ENCODE data around the gene KIF16B.
A peak's percentile ranks its signal among the peaks of the same experiment; 100 is the strongest.

Gene KIF16B

DNA sequence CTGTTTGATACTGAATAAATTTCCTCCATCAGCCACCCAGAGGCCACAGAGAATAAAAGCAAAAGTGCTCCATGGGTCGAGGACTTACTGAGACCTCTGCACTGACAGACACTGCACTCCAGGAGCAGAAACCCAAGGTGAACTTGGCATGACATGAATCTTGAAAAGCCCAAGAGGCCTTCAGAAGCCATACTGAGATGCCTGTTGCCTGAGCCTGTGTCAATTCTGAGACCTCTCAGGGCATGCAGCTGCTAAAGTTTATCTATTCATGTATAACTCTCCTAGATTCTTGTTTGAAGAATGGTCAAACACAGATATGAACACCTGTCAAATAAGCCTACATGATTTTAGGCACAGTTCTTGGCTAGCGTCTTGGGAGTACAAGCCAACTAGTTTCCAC is 145.7 kb downstream of the KIF16B start:
- DNase-seq = no peak

DNA sequence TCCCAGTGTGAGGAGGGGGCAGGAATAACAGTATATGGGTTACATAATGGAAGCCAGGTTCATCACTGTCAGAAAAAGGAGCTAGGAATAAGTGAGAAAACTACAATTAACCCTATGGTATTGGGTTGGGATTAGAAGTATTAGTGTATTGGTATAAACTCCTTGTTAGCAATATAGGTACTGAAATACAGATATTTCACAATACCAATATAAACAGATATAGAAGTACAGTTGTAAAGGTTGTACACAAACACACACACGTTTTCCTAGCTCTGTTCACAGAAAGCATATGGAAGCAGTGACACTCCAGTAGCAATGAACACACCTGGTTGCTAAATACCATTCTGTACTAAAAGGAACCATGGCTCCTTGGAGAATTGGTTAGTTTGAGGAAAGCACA is 148.5 kb downstream of the KIF16B start:
- no peak for DNase-seq

DNA sequence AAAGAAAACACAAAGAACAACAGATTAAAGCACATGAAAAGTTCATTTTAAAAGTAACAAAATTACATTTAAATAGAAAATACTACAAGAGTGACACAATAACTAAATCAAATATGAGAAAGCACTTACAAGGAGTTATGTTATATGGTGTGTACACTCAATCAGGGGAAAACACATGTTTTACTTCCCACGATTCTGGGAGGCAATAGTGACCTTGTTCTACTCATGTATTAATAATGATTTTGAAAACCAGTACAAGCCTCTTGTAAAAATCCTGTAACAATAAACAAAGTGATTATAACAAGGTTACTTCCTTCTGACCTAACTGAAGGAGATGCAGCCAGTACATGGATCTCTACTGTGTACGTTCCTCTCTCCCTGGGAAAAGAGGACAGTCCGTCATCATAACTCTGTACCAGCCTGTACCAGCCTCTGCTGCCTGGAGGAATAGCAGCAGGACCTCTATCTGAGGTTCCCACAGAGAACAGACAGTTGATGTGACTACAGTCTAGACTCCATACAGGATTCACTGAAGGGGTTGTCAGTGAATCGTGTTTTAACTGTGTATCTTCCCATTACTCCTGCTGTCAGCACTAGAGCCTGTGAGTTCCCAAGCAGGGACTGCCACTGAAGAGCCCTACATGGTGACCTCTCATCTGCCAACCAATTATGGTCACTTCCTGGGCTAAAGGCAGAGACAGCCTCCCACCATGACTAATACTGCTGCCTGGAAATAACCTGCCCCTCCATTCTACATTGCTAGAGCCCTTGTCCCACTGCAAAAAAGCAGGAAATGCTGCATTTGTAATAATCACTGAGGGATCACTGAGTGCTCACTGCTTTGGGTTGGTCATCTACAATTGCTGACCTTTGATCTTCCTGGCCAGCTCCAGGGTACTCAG is 149.7 kb downstream of the KIF16B start:
- DNase-seq = no peak

DNA sequence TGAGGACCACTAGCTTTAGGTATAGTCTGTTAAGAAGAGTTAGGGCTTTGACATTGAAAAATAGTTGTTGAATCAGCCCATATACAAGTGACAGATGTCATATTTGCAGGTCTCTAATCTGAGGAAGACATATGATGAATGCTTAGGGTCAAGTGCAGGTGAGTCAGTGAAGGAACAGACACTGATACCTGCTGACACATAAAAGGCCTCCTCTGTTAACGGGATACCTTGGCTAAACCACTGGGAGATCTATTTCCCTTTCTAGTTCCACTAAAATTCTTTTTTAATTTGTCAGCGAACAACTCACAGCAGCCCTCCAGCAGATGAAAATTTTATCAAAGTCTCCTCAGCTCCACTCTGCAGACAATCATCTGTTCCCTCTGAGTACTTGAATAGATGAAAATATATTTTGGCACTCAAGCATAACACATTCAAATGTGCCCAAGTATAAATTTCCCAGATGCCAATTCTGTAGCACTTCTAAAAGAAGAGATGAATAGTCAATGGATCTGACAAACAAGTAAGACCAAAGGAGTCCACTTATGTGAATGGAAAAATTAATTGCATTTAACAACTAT is 154.0 kb downstream of the KIF16B start:
- peak in 1 of 2 experiments; percentile 30 for DNase-seq

DNA sequence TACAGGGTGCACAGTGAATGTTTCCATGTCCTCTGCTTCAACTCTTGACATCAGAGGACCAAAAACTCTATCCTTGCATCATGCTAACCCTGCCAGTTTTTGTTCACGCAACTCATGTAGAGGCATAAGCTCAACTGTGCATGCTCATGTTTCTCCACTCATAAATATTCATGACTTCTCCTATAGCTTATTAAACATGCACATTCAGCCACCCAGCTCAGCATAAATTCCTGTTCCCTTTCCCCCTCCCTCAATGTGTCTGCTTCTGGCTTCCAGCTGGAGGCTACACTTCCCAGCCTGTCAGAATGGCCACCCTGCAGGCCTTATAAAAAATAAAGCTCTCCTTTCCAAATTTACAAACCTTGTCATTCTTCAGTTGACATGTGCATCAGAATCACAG is 154.6 kb downstream of the KIF16B start:
- DNase-seq = no peak

DNA sequence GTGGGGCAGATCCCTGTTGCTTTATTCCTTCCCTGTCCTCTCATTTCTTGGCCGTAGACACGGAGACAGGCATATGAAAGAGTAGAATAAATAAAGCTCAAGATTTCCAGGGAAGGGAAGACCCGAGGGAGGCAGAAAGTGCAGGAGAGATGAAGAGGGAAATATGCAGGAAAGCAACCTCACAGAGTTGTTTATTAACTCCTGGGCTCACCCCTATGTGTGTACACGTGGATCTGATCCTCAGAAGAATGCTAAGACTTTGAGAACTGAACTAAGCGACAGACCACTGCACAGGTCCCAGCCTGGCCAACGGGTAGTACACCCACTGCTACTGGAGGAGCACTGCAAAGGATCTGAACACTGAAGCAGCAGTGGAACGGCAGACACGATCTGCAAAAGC is 156.2 kb downstream of the KIF16B start:
- DNase-seq = no peak

DNA sequence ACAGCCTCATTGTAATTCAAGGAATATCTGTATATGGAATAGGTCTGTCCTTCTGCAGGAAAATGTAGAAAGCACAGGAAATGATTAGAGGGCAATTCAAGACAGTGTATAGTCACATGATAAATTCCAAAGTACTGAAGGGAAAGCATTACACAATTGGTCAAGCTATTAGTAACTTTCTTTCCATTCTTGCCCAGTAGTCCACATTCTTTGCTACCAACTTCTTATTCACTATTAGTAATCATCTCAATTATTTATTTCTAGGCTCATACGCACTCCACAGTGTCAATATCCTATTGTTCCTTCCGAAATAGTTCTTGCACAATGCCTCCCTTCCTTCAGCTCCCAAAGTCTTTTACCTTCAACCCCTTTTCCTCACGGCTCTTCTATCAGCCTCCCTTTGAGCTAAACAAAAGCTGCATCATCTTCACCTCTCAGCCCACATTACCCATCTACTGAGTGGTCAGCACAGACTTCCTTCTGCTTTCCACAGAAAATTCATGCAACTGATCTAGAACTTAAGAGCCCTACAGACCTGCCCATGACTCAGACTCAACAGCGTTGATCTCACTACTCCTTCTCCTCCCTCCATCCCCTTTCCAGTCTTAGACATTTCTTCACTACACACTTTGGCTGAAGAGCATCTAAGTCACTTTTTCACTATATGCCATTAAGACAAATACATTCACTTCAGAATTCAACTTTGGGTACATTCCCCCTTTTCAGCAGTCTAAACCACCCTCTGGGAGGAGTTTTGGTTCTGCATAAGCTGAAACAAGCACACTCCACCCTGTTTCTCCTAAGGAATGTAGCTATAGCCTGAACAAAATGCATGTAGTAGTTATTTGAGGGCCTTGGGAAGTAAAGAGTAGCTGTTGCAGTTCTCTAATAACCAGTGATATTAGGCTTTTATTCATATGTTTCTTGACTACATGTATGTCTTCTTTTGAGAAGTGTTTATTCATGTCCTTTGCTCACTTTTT is 157.9 kb downstream of the KIF16B start:
- DNase-seq = no peak

DNA sequence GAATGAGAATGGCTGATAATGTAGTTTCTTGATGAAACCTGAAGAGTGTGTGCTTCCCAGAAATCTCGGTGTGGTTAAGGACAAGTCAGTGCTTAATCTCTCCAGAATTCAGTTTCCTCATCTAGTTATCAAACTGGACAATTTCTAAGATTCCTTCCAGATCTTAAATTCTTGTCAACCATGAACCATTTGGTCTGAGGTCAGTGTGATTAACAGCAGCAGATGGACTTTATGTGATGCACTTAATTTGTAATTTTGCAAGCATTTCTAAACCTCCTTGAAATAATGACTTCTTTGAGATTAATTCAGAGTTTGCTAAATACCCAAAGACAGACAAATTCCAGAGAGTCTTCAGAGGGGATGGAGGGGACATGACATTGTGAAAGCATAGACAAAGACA is 160.3 kb downstream of the KIF16B start:
- DNase-seq = no peak

DNA sequence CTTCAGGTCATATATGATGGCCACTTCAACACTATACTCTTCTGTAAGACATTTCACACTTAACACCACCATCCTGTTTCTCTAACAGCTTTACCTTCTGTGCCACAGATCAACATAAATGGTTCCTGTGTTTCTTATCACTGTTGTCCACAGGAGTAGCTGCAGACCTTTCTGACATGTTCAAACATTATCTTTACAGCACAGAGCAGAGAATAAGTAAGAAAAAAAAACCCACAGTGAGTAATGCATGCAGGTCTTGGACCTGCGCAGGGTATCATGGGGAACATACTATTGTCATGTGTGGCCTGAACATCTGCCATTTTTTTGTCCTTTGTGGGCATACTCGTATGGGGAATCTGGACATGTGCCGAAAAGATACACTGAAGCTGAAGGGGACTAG is 161.9 kb downstream of the KIF16B start:
- no peak for DNase-seq

DNA sequence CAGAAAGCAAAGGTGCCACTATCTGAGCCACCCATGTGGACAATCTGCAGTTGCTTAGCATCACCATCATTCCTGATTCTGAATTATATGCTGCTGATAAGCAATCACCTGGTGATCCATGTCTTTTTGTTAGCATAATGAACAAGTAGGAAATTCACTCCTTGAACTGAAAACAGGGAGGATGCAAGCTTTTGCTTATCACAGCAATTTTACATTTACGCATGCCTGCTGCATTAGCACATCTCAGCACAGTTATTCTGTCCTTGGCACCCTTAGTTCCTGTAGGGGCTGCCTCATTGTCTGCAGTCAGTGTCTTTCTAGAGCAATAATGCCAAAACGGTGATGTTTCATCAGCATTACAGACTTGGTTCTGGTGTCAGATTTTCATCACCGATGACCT is 162.6 kb downstream of the KIF16B start:
- no peak for DNase-seq

DNA sequence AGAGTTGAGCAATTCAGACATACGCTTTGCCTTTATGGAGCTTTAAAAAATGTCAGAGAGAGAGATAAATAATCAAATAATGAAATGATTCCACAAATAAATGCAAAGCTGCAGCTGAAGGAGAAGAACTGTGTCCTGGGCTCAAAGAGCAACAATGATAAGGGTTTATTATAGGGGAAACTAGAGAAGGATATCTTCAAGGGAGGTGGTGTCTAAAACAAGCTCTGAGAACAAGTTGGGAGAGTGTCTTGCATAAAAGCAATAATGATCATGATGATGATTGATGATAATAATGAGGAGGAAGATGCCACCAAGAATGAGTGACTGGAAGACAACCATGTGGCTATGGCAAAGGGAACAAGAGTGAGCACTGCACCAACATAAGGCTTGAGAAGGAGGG is 164.3 kb downstream of the KIF16B start:
- DNase-seq = no peak

DNA sequence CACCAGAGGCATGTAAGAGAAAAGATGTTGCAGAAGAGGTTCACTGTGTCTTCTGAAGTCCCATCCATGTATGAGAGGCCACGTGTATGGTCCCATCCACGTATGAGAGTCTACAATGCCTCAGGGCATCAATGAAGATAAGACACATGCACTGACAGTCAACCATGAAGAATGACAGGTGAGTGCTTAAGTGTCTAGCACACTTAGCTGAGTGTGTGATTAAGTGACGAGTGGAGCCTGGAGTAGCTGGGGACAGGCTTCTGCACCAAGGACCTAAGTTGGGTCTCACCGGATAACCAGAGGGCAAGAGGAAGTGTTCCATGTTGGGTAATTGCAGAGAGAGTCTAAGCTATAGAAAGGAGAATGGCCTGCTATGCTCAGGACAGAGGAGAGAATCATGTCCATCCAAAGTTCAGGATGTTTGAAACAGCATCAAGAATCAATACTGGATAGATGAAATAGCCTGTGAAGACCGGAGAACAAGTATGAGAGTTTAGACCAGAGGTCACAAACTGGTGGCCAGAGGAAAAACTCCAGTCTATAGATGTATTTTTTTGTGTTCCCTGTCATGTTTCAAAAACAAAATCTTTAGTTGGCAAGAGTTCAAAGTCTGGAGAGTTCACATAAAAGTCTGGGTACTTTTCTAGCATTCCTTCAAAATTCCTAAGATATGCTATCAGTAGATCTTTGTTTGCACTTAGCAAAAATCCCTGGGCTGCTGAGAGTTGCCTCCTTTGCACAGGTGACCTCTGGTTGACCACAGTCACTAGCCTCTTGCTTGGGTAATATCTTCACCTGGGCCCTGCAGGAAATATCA is 165.8 kb downstream of the KIF16B start:
- no peak for DNase-seq

DNA sequence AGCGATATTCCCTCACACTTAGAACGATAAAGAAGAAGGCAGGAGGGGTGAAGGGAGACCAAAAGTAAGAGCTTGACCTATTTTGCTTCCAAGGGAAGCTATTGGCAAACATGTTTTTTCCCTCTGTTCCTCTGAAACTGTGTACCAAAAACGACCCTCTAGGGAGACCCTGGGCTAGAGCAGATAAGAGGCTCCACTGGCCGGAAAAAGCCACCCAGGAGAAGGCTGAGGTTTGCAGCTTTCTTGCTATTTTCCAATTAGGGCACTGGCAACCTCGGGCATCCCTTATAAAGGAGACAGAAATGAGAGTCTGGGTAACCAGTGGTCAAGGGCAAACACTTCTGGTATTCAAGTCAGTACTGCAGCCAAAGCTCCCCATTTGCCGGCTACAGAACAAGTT is 168.0 kb downstream of the KIF16B start:
- DNase-seq = no peak

DNA sequence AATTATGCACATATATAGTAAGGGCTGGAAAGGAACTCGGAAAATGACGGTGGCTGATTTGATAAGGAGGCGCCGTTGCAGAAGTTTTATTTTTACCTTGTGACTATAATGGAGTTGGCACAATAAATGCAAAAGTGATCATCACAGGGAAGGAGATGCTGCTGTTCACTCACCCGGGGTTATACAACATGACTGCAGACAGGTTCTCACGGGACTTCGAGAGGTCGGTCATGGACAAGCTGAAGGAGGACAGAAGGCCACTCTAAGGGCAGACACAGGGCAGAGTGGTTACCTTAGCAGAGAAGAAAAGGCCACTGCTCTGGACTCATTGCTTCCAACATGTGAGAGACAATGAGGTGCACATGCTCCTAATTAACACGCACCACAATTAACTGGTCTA is 168.6 kb downstream of the KIF16B start:
- no peak for DNase-seq

DNA sequence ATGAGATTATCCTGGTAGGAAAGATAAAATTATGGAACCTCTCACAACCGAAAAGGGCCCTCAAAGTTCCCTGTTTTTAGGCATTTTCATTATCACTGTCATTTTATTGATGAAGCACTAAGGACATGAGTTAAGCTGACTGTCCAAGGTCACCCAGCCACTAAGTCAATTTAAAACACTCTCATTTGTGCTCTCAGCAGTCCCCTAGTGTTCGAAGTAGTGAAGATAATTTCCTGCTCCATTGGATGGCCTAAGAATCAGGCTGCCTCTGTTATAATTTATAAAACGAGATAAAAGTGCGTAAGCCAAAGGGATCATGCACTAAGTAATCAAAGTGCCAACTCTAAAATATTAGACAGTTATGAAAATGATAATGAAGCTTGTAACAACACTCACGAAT is 169.1 kb downstream of the KIF16B start:
- no peak for DNase-seq

DNA sequence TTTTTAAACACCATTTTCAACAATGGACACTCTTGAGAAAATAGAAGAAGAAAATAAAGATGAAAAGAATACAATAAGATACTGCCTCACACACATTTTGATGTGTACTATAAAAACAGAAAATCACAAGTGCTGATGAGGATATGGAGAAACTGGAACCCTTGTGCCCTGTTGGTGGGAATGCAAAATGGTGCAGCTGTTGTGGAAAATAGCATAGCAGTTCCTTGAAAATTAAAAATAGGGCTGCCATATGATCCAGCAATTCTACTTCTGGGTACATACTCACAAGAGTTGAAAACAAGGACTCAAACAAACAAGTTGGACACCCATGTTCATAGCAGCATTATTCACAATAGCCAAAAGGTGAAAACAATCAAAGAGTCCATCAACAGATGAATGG is 173.0 kb downstream of the KIF16B start:
- DNase-seq = no peak

DNA sequence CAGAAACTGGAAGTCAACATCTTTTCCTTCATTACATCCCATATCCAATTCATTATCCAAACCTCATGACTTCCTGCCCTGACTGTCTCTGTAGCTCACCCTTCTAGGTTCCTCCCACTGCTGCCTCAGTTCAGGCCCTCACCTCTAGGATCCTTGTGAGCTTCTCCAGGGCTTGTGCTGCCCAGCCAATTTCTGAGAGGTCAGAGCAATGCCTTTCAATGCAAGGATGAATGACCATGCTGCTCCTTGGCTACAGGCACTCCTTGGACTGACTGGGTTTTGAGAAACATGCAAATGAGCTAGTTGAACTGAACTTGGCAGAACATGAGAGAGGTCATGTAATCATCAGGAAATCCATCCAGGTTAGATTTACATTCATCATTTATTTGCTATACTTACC is 173.4 kb downstream of the KIF16B start:
- no peak for DNase-seq

DNA sequence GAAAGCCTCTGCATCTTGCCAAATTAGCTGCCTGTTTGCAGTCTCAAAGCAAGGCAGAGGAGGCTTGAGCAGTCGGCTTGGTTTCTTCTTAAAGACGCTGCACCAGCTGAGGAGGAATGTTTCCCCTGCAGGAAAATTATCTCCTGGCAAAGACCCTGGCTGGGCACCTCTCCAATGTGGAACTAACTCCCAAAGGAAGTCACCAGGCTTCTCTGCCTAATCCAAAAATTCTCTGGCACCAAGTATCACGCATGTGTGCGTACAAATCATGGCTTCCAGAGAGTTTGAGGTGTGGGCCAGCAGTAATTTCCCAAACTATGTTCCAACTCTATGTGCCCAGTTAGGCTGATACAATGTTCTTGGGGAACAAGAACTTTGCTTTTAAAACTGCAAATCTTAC is 176.2 kb downstream of the KIF16B start:
- peak; percentile 74 to 94 for DNase-seq

DNA sequence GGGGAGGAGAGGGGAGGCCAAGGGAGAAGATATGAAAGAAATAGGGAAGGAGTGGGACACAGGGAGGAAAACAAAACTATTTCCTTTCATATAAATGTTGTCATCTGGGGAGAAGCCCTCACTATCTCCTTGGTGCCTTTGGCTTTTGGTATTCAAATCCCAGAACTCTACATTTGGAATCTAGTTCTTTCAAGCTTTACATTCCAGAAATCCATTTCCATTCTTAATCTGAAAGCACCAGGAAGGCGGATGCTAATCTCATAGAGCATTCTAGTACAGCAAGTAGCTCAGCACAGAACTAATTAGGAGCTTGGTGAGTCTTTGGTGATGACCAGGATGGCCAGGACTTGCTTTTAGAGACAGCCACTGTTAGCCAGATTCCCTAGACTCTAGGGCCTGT is 177.9 kb downstream of the KIF16B start:
- DNase-seq = no peak

DNA sequence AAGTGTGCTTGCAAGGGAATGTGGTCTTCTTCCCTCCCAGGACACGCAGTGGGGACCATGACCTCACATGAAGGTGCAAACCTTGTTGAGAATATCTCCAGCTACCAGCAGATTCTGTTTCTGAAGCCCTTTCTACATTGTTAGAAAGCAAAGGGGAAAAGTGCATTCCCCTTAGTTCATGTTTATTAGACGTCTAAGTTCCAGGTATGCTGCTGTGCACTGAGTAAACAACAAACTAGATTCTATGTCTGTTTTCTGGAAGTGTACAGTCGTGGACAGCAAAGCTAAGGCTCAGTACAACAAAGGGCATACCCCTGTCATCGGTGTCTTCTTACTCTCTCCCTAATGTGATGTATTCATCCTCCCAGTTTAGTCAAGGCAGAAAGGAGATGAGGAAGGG is 178.5 kb downstream of the KIF16B start:
- no peak for DNase-seq

DNA sequence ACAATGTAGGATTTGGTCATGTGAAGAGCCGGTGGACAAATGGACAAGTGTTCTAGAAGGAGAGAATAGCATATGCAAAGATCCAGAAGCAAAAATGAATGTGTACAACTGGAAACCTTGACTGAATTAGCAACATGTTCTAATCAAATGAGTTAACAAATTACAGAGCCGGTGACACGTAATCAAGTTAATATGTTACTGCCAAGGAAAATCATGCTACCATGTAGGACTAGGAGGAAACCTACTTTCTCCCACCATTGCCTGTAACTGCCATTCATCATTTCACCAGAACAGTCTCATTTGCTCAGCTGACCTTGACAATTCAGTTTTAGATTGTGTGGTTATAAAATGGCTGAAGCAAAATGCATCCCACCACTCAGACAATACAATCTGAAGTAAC is 179.4 kb downstream of the KIF16B start:
- DNase-seq = no peak

DNA sequence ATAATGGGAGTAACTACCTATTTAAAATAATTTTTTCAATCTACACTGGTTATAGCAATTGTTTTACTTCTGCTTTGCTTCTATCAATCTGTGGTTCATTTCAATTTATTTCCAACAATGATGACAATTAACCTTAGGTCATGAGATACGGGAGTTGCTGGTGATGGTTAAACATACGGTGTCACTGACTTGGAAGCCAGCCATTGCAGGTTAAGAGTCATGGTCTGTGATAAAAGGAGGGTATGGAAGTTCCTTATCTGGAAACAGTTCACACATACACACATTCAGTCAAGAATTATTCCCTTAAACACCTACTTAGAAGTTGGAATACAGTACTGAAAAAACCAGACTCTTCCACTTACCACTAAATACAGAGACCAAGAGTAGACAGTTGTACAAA is 180.0 kb downstream of the KIF16B start:
- no peak for DNase-seq

DNA sequence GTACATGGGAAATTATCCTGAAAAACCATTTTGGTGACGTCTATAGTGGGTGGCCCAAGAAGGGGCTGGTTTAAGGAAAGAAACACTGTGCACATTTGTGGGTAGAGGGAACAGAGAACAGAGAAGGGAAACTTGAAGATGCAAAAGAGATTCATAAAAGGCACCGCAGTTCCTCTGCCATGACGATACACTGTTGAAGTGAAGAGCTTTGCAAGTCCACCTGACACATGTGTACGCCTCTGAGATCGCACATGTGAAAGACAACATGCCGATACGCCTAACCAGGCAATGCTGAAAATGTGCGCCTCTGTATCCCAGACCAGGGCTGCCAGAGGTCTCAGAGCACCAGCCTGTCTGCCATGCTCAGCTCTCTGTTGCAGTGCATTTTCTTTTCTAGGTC is 180.9 kb downstream of the KIF16B start:
- no peak for DNase-seq

Data from NCI-H446 (cell line).